GM18909 (cell line): Measurements from ENCODE around the gene IGFL2.
"Not testable (repeated sequence)": the region's sequence is repeated elsewhere in the genome, so short reads cannot be mapped to it uniquely, and the experiment has no call there.

Experiments used
- ATAC-seq: cut with Tn5 transposase; IDR thresholded peaks from one replicate; pipeline ENCODE4 v1.9.1; 2021; ENCODE audit warnings: mild to moderate bottlenecking; ENCODE audit not compliant: unreplicated experiment, poor library complexity

Gene IGFL2

DNA sequence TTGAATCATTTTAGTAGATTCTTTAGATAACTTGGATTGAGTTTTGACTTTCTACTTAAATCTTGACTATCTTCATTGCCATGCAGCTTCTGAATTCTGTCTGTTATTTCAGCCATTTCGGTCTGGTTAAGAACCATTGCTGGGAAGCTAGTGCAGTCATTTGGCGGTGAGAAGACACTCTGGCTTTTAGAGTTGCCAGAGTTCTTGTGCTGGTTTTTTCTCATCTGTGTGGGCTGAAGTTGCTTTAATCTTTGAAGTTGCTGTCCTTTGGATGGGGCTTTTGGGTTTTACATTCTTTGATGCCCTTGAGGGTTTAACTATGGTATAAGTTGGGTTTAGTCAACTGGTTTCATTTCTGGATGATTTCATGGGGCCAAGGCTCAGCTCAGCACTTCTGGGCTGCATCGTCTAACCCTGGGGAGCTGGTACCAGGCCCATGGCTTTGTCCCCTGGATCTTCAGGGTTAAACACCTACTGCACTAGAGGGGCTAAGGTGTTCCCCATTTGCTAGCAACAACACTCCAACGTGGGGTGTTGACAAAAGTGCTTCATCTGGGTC, 10.0 kb upstream of the IGFL2 start:
- ATAC-seq: no peak

DNA sequence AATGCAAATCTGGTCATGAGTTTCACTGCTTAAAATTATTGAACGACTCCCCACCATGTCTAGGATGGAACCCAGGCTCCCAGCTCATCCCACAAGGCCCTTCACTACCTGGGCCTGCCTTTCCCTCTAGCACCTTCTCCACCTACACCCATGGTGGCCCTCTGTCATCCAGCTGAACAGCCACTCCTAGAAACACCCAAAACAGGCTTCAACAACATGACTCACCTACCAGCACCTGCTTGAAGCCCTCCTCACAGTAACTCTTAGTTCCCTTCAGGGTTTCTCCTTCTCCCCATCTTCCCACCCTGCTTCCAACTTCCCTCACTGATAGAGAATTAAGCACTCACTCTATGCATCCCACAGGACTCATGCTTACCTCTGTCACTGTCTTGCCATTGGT, 6.6 kb upstream of the IGFL2 start:
- no peak for ATAC-seq

DNA sequence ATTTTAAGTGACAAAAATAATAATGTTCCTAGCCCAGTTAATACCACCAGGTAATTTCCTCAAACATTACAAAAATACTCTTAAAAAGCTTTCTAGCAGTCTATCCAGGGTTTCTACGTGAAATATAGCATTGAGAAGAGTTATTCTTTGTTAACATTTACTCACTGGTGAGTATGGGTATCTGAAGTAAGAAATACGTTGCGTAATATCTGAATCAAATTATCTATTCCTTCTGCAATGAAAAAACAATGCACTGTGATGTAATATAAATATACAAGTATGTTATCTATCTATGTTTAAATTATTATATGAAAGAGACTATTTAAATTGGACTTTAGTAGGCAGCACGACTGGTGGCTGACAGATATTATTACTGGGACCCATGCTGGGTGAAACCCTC, 5.7 kb upstream of the IGFL2 start:
- no peak for ATAC-seq

DNA sequence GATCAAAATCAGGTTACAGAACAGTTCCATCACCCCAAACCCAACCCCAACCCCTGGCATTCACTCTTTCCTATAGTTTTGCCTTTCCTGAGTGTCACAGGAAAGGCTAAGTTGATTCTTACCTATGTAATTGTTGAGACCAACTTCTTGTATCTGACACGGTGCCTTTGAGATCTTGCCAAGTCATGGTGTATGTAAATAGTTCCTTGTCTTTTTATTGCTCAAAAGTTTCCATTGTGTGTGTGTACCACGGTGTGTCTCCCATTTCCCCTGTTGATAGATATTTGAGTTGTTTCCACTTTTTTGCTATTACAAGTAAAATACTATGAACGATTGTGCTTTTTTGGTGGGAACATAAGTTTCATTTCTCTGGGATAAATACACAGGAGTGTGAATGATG, 3.3 kb upstream of the IGFL2 start:
- ATAC-seq: no peak

DNA sequence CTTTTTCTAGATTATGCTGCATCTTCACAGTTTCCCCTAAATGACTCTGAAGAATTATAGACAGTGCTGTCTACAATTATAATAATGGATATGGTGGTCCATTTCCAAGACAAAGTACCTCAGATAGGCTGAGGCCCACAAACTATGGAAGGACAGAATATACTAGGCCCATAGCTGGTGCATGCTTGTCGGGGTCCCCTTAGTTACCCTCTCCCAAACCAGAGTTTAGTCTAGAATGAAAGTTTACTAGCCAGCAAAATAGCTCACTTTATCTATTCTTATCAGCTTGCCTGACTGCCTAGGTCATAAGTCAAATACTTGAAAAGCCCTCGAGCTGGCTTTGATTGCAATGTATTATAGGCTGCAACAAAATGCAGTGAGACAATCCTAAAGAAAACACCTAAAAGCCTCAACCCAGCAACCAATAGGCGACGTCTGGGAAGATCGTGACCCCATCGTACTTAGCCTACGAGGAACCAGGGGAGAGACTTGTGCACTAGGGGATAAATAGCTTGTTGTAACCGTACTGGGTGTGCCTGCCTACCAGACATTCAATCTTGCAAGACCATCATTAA, 785 bp upstream of the IGFL2 start:
- ATAC-seq: no peak

DNA sequence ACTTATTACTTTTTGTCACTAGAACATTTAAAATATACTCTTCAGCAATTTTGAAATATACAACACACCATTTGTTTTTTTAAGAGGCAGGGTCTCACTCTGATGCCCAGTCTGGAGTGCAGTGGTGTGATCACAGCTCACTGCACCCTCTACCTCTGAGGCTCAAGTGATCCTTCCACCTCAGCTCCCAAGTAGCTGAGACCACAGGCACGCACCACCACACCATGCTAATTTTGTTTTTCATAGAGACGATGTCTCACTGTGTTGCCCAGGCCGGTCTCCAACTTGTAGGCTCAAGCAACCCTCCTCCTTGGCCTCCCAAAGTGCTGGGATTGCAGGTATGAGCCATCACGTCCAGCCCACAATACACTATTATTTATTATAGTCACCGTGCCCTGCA, 2.6 kb downstream of the IGFL2 start:
- ATAC-seq: no peak

DNA sequence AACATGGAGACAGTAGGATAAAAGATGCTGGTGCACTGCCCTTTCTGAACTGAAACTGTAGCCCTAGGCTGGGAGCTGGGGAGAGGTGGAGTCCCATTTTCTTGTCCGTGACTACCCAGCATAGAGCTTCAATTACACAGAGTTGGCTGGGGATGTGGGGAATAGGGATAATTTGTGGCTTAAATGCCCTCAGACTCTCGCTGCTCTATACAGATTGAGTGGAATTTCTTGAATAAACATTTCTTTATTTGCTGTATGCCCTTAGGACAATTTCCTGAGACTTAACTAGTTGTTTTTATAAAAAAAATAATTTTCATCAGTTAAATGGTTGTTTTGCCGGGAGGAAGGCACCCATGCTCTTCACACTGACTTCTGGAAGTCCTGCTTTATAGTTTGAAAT, 7.2 kb downstream of the IGFL2 start:
- ATAC-seq: no peak

DNA sequence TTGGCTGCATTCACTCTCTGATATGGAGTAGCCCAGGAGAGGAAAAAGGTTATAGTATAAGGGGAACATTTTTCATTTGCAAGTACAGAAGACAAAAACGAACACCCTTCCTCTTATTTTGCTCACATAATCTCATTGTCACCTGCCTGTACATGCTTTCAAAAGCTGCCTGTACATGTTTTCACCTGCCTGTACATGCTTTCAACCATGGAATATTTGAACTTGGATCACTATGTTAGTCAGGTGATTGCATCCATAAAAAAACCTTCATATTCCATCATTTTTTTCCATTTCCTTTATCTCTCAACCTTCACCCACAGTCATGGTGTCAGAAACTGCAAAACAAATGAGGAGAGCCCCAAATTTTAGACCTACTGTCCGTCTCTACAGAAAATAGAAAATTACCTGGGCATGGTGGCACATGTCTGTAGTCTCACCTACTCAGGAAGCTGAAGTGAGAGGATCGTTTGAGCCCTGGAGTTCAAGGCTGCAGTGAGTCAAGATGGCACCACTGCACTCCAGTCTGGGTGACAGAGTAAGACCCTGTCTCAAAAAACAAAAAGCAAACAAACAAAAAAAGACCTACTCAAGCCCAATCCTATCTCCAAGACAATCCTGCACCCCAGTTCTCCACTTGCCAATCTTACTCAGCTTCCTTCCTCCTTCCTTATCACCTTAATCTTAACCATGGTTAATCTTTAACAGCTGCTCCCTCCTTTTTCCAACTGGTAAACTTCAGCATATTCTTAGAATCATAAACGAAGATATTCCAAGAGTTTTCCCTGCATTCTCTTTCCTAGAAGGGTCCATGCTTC, 11.6 kb downstream of the IGFL2 start:
- ATAC-seq: no peak

DNA sequence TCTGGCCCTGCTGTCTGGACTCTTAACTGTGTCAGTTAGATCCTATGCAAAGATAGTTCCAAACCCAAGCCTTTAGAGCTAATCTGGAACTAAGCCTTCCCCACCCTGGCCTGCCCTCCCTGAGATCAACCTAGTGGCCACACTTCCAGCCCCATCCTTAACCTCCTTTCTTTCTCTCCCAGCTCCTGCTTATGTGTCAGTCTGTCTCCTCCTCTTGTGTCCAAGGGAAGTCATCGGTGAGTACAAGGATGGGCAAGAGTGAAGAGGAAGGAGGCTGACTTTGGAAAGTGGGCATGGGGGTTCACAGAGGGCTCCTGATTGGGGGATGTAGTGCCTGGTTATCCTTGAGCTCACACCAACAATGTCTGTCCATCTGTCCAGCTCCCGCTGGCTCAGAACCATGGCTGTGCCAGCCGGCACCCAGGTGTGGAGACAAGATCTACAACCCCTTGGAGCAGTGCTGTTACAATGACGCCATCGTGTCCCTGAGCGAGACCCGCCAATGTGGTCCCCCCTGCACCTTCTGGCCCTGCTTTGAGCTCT, 12.3 kb downstream of the IGFL2 start:
- no peak for ATAC-seq

DNA sequence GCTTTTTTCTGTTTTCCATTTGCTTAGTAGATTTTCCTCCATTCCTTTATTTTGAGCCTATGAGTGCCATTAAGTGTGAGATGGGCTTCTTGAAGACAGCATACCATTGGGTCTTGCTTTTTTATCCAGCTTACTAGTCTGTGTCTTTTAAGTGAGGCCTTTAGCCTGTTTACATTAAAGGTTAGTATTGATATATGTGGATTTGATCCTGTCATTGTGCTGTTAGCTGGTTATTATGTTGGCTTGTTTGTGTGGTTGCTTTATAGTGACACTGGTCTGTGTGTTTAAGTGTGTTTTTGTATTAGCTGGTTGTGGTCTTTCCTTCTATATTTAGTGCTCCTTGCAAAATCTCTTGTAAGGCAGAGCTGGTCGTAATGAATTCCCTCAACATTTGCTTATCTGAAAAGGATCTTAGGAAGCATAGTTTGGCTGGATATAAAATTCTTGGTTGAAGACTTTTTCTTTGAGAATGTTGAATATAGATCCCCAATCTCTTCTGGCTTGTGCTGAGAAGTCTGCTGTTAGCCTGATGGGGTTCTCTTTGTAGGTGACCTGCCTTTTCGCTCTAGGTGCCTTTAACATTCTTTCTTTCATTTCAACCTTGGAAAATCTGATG, 13.7 kb downstream of the IGFL2 start:
- ATAC-seq: not testable (repeated sequence)

DNA sequence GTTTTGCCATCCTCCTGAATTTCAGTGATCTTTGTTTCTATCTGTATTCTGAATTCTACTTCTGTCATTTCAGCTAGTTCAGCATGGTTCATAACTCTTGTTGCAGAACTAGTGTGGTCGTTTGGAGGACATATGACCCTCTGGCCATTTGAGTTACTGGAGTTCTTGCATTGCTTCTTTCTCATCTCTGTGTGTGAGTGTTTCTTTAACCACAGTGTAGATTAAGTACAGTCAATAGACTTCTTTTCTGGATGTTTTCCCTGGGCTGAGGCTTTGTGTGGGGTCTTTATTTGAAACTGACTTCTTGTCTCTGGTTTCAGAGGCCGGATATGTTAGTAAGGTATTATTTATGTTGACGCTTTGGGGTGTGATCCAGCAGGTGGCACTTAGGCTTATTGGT, 14.7 kb downstream of the IGFL2 start:
- no peak for ATAC-seq

DNA sequence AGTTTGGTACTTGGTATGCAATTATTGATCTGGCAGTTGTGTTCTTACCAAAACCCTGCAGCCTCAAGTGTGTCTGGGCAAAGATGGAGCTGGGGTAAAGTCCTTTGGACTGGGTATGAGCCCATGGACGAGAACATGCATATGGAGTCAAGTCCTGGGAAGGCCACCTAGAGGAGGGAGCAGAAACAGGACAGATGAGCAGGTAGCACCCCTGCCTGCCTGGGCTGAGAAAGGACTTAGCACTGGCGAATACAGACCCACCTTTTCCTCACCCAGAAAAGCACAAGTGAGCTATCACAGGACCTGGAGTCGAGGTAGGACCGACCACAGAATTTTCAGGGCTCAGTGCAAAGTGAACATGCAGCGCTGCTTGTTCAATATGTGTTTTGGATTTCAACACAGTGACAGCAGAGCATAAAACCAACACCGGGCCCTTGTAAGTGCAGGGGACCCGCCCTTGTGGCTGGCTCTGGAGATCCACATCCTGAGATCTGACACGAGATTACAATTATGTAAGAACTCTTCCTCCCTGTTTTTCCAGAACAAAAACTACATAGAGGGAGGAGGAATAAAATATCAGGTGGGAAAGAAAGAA, 25.9 kb downstream of the IGFL2 start:
- no peak for ATAC-seq

DNA sequence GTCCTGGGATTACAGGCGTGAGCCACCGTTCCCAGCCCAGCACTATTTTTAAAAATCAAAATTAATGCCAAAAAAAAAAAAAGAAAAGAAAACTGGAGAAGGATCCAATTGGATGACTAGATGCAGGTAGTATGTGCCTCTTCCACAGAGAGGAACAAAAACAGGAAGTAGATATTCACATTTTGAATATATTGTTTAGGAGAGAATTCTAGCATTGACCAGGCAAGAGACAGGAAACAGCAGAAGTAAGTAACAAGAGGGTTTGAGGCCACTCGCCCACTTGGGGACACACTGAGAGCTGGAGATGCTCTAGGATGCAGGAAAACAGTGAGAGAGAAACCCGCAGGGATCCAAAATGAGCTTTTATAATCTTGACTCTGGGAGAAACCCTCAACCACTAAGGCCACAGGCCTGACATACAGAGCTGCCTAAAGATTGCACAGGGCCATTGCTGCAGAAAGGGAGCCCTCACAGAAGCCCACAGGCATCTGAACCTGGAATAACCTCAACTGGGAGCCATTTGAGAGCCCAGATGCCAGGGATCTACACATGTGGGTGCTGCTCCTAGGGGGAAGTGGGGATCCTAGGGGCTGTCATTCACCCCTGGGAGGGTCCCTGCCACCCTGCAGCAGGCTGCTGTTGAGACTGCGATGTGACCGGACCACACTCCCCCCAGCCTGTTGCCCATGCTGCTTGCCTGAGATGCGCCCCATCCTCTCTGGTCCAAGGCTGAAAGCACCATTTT, 28.2 kb downstream of the IGFL2 start:
- ATAC-seq: no peak

DNA sequence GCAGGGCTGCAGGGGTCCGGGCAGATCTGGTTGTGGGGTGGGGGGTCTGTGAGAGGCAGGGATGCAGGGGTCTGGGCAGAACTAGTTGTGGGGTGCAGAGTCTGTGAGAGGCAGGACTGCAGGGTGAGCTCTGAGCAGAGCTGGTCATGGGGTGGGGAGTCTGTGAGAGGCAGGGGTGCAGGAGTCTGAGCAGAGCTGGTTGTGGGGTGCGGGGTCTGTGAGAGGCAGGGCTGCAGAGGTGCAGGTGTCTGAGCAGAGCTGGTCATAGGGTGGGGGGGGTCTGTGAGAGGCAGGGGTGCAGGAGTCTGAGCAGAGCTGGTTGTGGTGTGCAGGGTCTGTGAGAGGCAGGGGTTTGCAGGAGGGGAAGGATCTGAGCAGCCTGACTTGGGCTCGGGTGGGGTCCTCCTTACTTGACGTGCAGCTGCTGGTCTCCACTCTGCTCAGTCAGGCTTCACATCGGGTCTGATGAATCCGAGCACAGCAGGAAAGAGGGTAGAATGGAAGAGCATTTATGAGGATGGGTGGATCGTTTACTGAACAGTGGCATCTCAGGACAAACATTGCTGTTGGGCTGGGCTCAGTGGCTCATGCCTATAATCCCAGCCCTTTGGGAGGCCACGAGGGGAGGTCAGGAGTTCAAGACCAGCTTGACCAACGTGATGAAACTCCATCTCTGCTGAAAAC, 31.2 kb downstream of the IGFL2 start:
- no peak for ATAC-seq

DNA sequence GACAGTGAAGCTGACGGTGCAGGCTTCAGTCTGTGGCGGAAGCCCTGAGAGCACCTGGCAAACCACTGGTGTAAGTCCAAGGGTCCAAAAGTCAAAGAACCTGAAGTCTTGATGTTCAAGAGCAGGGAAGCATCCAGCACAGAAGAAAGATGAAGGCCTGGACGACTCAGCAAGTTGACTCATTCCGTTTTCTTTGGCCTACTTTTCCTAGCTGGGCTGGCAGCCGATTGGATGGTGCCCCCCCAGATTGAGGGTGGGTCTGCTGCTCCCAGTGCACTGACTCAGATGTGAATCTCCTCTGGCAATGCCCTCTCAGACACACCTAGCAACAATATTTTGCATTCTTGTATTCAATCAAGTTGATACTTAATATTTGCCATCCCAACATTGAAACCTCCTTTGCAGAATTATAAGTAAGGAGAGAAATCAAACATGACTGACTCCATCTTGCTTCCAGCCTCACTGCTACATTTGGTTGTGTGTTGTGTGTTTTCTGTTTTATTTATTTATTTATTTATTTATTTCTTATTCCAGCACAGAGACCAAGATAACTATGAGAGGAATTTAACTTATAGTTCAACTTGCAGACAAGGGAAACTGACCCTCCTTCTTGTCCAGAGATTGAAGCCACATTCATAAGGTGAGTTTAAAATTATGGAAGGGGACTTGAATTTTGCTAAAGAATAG, 32.8 kb downstream of the IGFL2 start:
- ATAC-seq: no peak

DNA sequence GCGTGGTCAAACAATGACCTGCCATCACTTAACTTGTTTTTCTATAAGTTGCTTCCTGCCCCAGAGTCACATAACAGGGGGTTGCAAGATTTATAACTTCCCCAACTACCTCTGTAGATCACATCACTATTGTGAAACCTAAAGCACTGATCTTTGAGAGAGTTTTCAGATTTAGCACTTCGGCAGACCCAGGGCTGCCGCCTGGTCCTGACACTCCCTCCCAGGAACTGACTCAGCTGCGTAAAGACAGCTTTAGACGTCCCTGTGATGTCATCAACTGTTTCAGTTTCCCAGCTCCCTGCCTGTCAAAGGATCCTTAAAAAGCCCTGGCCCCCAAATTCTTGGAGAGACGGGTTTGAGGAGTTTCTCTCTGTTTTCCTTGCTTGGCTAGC, 33.3 kb downstream of the IGFL2 start:
- no peak for ATAC-seq

DNA sequence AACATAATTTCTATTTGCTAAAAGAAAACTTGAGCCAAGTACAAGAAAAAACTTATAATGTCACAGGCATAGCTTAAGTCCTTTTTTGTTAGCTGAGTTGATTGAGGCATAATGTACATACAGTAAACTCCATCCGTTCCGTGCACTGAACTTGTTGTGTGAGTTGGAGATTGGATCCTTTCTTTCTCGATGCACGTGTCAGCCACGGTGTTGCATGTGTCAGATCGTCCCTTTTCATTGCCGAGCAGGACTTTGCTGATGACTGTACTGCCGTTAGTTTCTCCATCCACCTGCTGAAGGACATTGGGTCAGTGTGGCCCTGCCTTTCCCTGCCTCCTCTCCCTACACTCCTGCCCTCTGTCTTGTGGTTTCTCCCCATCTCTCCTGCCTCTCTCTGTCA, 34.4 kb downstream of the IGFL2 start:
- ATAC-seq: no peak

DNA sequence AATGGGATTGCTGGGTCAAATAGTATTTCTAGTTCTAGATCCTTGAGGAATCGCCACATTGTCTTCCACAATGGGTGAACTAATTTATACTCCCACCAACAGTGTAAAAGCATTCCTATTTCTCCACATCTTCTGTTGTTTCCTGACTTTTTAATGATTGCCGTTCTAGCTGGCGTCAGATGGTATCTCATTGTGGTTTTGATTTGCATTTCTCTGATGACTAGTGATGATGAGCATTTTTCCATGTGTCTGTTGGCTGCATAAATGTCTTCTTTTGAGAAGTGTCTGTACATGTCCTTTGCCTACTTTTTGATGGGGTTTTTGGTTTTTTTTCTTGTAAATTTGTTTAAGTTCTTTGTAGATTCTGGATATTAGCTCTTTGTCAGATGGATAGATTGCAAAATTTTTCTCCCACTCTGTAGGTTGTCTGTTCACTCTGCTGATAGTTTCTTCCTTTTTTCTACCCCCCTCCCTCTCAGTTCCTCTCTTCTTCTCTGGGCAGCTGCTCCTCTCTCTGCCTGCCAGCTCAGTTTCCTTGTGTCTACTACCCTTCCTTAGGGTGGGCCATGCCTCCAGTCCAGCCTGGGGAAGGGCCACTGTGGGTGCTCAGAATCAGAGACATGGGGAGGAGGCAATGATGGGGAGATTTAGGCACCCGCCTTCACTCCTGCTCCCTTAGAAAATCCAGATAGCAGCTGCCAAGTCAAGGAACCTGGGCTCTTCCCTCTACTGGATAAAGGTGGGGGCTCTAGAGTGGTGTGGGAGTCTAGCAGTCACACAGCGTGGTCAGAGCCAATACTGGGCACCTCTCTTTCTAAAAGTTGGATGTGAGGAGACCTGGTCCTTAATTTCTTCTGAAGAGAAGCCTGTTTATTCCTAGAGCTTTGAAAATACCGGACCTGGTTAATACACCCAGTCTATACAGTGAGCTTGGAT, 37.0 kb downstream of the IGFL2 start:
- not testable (repeated sequence) for ATAC-seq
